HCT116 (cell line): ENCODE measurements around the gene C1QL4. TPM values are rescaled to one million over a fixed set of nuclear protein-coding genes. Genes with fewer than 3 reads are reported as not detected.

ENCODE experiments used
- ATAC-seq: fragments of 200-7000 bp; cut with Tn5 transposase; 2 replicates; pipeline ENCODE4 v1.9.1; 2020; ENCODE audit warnings: mild to moderate bottlenecking, moderate library complexity
- BruUV-seq: library from RNA; stranded (reverse); fragments of 400-500 nt; replicated peaks from 2 replicates; lab custom pipeline; 2021; lab: Mats Ljungman, UMichigan
- CTCF ChIA-PET: fragments of 300-600 bp; sonication (Branson Sonifier 250); formaldehyde crosslinking; loops from one replicate; lab custom pipeline; 2021; ENCODE audit warnings: antibody characterized with exemption; lab: Charles Lee
- POLR2A ChIA-PET: fragments of 300-600, 350-600 bp; sonication (Branson Sonifier 250); formaldehyde crosslinking; loops from one replicate; lab custom pipeline; 2021; ENCODE audit warnings: antibody characterized with exemption; lab: Charles Lee
- RAD21 ChIA-PET, 2 experiments: fragments of 300-600 bp; sonication (Branson Sonifier 250); formaldehyde crosslinking; loops; one replicate each; lab custom pipeline; 2023; ENCODE audit warnings: low total read pairs in 2 of 2; ENCODE audit not compliant: uncharacterized antibody in 2 of 2, unreplicated experiment in 2 of 2, low non-redundant PET in 1 of 2; lab: Charles Lee
- DNase-seq: peaks from one replicate; pipeline ENCODE4 v3.0.0-alpha.2; 2010; ENCODE audit warnings: low read depth, low spot score
- H2AFZ ChIP-seq: fragments of 200-600 bp; shearing (Covaris generic), sonication (generic); 2 replicates; pipeline ENCODE4 v1.6.1; 2017; ENCODE audit warnings: low read depth, mixed run types, mixed read lengths, antibody characterized with exemption, low read length; ENCODE audit not compliant: poor library complexity, severe bottlenecking
- H3K27ac ChIP-seq: 2 replicates; pipeline ENCODE4 v1.5.1; 2012; ENCODE audit warnings: low read depth, low read length
- H3K27me3 ChIP-seq: fragments of 200-600 bp; sonication (generic); 2 replicates; pipeline ENCODE4 v1.6.1; 2016; ENCODE audit warnings: mixed run types, low read length, mixed read lengths; ENCODE audit not compliant: insufficient read depth
- H3K36me3 ChIP-seq, 2 experiments: fragments of 200-500 bp in 1 of 2; fragments of 200-600 bp in 1 of 2; sonication (Bioruptor generic) in 1 of 2; sonication (generic) in 1 of 2; 2 replicates each; pipeline versions ENCODE4 v1.5.1 to v1.6.1; 2014 to 2016; ENCODE audit warnings: low read length in 2 of 2, inconsistent platforms in 1 of 2, mixed read lengths in 1 of 2, mixed run types in 1 of 2; ENCODE audit not compliant: insufficient read depth in 2 of 2, control insufficient read depth in 1 of 2
- H3K4me1 ChIP-seq, 2 experiments: fragments of 200-600 bp in 1 of 2; sonication (generic) in 1 of 2; 2 replicates each; pipeline versions ENCODE4 v1.5.1 to v1.6.1; 2012 to 2017; ENCODE audit warnings: low read length in 2 of 2, inconsistent platforms in 1 of 2, mild to moderate bottlenecking in 1 of 2, mixed read lengths in 1 of 2, mixed run types in 1 of 2, moderate library complexity in 1 of 2; ENCODE audit not compliant: insufficient read depth in 2 of 2, control insufficient read depth in 1 of 2
- H3K4me2 ChIP-seq: fragments of 200-600 bp; sonication (generic); 2 replicates; pipeline ENCODE4 v1.6.1; 2017; ENCODE audit warnings: mixed run types, low read length, mixed read lengths
- H3K4me3 ChIP-seq, 2 experiments: fragments of 200-600 bp in 1 of 2; sonication (generic) in 1 of 2; replicated peaks in 1 of 2; 2 replicates each; pipeline ENCODE4 v1.5.1; 2011 to 2016; ENCODE audit warnings: low read length in 2 of 2, control low read depth in 1 of 2, low read depth in 1 of 2, mild to moderate bottlenecking in 1 of 2, mixed read lengths in 1 of 2, mixed run types in 1 of 2
- H3K79me2 ChIP-seq: fragments of 200-600 bp; sonication (generic); 2 replicates; pipeline ENCODE4 v1.6.1; 2017; ENCODE audit warnings: mild to moderate bottlenecking, mixed run types, low read length, moderate library complexity, mixed read lengths; ENCODE audit not compliant: insufficient read depth
- H3K9ac ChIP-seq: fragments of 200-600 bp; sonication (generic); 2 replicates; pipeline ENCODE4 v1.6.1; 2016; ENCODE audit warnings: low read length, mixed read lengths
- H3K9me2 ChIP-seq: fragments of 200-600 bp; sonication (generic), shearing (Covaris generic); 2 replicates; pipeline ENCODE4 v1.6.1; 2017; ENCODE audit warnings: mixed run types, mild to moderate bottlenecking, moderate library complexity; ENCODE audit not compliant: insufficient read depth
- H3K9me3 ChIP-seq, 2 experiments: fragments of 200-500 bp in 1 of 2; fragments of 200-600 bp in 1 of 2; sonication (Bioruptor generic) in 1 of 2; sonication (generic) in 1 of 2; 2 replicates each; pipeline ENCODE4 v1.6.1; 2014 to 2017; ENCODE audit warnings: low read length in 2 of 2, mixed read lengths in 2 of 2, inconsistent platforms in 1 of 2, low read depth in 1 of 2, mild to moderate bottlenecking in 1 of 2, mixed run types in 1 of 2, moderate library complexity in 1 of 2; ENCODE audit not compliant: control insufficient read depth in 1 of 2, insufficient read depth in 1 of 2
- H4K20me1 ChIP-seq: fragments of 200-600 bp; sonication (generic), shearing (Covaris generic); 2 replicates; pipeline ENCODE4 v1.6.1; 2017; ENCODE audit warnings: mixed run types, mild to moderate bottlenecking, moderate library complexity; ENCODE audit not compliant: insufficient read depth
- ATF3 ChIP-seq: IDR thresholded peaks from 2 replicates; pipeline ENCODE4 v1.6.1; 2012
- CEBPB ChIP-seq: IDR thresholded peaks from 2 replicates; pipeline ENCODE4 v1.6.1; 2012; ENCODE audit warnings: low read depth
- ELF1 ChIP-seq: IDR thresholded peaks from 2 replicates; pipeline ENCODE4 v1.6.1; 2012; ENCODE audit warnings: low read depth, borderline replicate concordance
- EZH2 ChIP-seq: fragments of 200-600 bp; sonication (generic); IDR thresholded peaks from 2 replicates; pipeline ENCODE4 v1.6.1; 2017; ENCODE audit warnings: antibody characterized with exemption, mixed run types
- EZH2phosphoT487 ChIP-seq: fragments of 200-600 bp; IDR thresholded peaks from 2 replicates; pipeline ENCODE4 v1.6.1; 2018; ENCODE audit warnings: antibody characterized with exemption, borderline replicate concordance
- FOSL1 ChIP-seq: IDR thresholded peaks from 2 replicates; pipeline ENCODE4 v1.6.1; 2012; ENCODE audit warnings: low read depth
- JUND ChIP-seq: IDR thresholded peaks from 2 replicates; pipeline ENCODE4 v1.6.1; 2012
- MAX ChIP-seq: IDR thresholded peaks from 2 replicates; pipeline ENCODE4 v1.6.1; 2012
- POLR2AphosphoS5 ChIP-seq: IDR thresholded peaks from 2 replicates; pipeline ENCODE4 v1.6.1; 2011; ENCODE audit warnings: mild to moderate bottlenecking, low read depth, low read length, moderate library complexity
- RAD21 ChIP-seq: IDR thresholded peaks from 2 replicates; pipeline ENCODE4 v1.6.1; 2012; ENCODE audit warnings: low read depth, mild to moderate bottlenecking
- SIN3A ChIP-seq: IDR thresholded peaks from 2 replicates; pipeline ENCODE4 v1.6.1; 2012; ENCODE audit warnings: low read depth
- SP1 ChIP-seq: IDR thresholded peaks from 2 replicates; pipeline ENCODE4 v1.6.1; 2012; ENCODE audit warnings: low read depth
- SRF ChIP-seq: IDR thresholded peaks from 2 replicates; pipeline ENCODE4 v1.6.1; 2012; ENCODE audit warnings: low read depth
- TCF7L2 ChIP-seq: IDR thresholded peaks from 2 replicates; pipeline ENCODE4 v1.7.0; 2011; ENCODE audit warnings: borderline replicate concordance, inconsistent platforms; ENCODE audit not compliant: insufficient read depth, insufficient read length; ENCODE audit errors: extremely low read depth
- YY1 ChIP-seq: IDR thresholded peaks from 2 replicates; pipeline ENCODE4 v1.6.1; 2011; ENCODE audit warnings: low read length, low read depth, moderate library complexity, mild to moderate bottlenecking; ENCODE audit not compliant: insufficient replicate concordance; ENCODE audit errors: extremely low read depth
- ZFX ChIP-seq: fragments of 450-650 bp; IDR thresholded peaks from 2 replicates; pipeline ENCODE4 v1.6.1; 2017
- ZNF274 ChIP-seq: fragments of 200-500 bp; sonication (Bioruptor generic); IDR thresholded peaks from 2 replicates; pipeline ENCODE4 v1.6.1; 2014; ENCODE audit warnings: mild to moderate bottlenecking, low read depth, low read length, inconsistent platforms
- intact Hi-C: fragments of 100-400 bp; cut with micrococcal nuclease; formaldehyde crosslinking; loops from 2 replicates; pipeline ENCODE4 v1.10.0; 2022
- total RNA-seq: library from RNA; stranded (reverse); gene quantifications from one replicate; pipeline ENCODE4 v1.2.1, GENCODE V29; 2021; ENCODE audit not compliant: unreplicated experiment

The C1QL4 gene
- total RNA-seq, 1 experiment from 2014 or later, result 8.1 TPM

- H3K27me3 ChIP-seq, result no peaks in the 10 kb centered on the region
- POLR2A ChIA-PET, result interaction anchor here (1.6 kb wide), 1 partner anchor 37 kb away, joined by 3 read pairs; no protein-coding TSS in a partner anchor
- RAD21 ChIA-PET, result no interaction called here
These were observed 42.2 kb downstream of the C1QL4 start for GRCh38 chr12:49294804-49295081.

GRCh38 chr12:49294086-49294803 lies 42.7 kb downstream of the C1QL4 start:
- Histone ChIP-seq H3K9me3 (no peaks in the 10 kb centered on the region), H3K79me2 (no peaks in the 10 kb centered on the region), H3K4me1 (peaks cover 10 to 35% of the 10 kb centered on the region in 2 experiments; a peak in 3 of 4 replicates), H3K36me3 (no peaks in the 10 kb centered on the region), H2AFZ (no peak overlapping the region), H3K9ac (no peak overlapping the region), H4K20me1 (no peaks in the 10 kb centered on the region), H3K4me2 (no peak overlapping the region), H3K9me2 (no peaks in the 10 kb centered on the region), H3K27me3 (no peaks in the 10 kb centered on the region), H3K4me3 (no peak overlapping the region), H3K27ac (no peak overlapping the region)
- ATAC-seq (no peak), DNase-seq (no peak)
- CTCF ChIA-PET, result interaction anchor here (0.9 to 4.5 kb wide), 4 partner anchors 9 to 64 kb away, joined by 3 to 23 read pairs (median 5); no protein-coding TSS in a partner anchor
- POLR2A ChIA-PET, result interaction anchor here (0.6 to 1.6 kb wide), 2 partner anchors 26 to 37 kb away, joined by 3 to 4 read pairs; no protein-coding TSS in a partner anchor
- RAD21 ChIA-PET, result no interaction called here
- TF ChIP-seq RAD21 (no peak), ELF1 (no peak), SIN3A (no peak), SP1 (no peak), EZH2phosphoT487 (no peak), ATF3 (no peak), YY1 (no peak), POLR2AphosphoS5 (no peak), CEBPB (no peak), SRF (no peak), EZH2 (no peak), ZNF274 (no peak), MAX (no peak), ZFX (no peak), TCF7L2 (no peak), FOSL1 (no peak), JUND (no peak)
- BruUV-seq, result TSS peak; percentile 8
- intact Hi-C loops, result no loop called here

More at GRCh38 chr12:49294804-49295081, 42.2 kb downstream of the C1QL4 start:
- H2AFZ ChIP-seq, result no peak overlapping the region
- DNase-seq, result no peak
- TF ChIP-seq FOSL1 (no peak), JUND (no peak), YY1 (no peak), TCF7L2 (no peak)
- no peaks in the 10 kb centered on the region for H3K9me2 ChIP-seq
- no peaks in the 10 kb centered on the region for H4K20me1 ChIP-seq
- no TSS peak for BruUV-seq
- no peak overlapping the region for H3K4me3 ChIP-seq
- no peak overlapping the region for H3K27ac ChIP-seq
- H3K36me3 ChIP-seq, result no peaks in the 10 kb centered on the region
- ATAC-seq, result no peak
- intact Hi-C loops, result no loop called here
- H3K4me1 ChIP-seq, result peaks cover 10 to 35% of the 10 kb centered on the region in 2 experiments; a peak in 3 of 4 replicates
- CTCF ChIA-PET, result interaction anchor here (0.6 to 4.5 kb wide), 4 partner anchors 8 to 164 kb away, joined by 3 to 23 read pairs (median 5); no protein-coding TSS in a partner anchor
- no peak overlapping the region for H3K4me2 ChIP-seq
- no peaks in the 10 kb centered on the region for H3K79me2 ChIP-seq
- H3K9me3 ChIP-seq, result no peaks in the 10 kb centered on the region
- H3K9ac ChIP-seq, result no peak overlapping the region
